TTC549 (cell line): Measurements from ENCODE around the gene GRM8.
"Not testable (repeated sequence)": the region's sequence is repeated elsewhere in the genome, so short reads cannot be mapped to it uniquely, and the experiment has no call there.

ENCODE experiments used
- FAIRE-seq: peaks from 2 replicates; lab custom pipeline; 2012; peaks lifted over from hg19 to GRCh38; lab: Jason Lieb, UNC

The GRM8 gene

GRCh38 chr7:126716321-126716720 lies 536.4 kb downstream of the GRM8 start:
- no peak for FAIRE-seq

- no peak for FAIRE-seq
Measured at GRCh38 chr7:126715076-126715475, 537.7 kb downstream of the GRM8 start.

GRCh38 chr7:126702242-126703016 lies 550.3 kb downstream of the GRM8 start:
- FAIRE-seq, result no peak

DNA sequence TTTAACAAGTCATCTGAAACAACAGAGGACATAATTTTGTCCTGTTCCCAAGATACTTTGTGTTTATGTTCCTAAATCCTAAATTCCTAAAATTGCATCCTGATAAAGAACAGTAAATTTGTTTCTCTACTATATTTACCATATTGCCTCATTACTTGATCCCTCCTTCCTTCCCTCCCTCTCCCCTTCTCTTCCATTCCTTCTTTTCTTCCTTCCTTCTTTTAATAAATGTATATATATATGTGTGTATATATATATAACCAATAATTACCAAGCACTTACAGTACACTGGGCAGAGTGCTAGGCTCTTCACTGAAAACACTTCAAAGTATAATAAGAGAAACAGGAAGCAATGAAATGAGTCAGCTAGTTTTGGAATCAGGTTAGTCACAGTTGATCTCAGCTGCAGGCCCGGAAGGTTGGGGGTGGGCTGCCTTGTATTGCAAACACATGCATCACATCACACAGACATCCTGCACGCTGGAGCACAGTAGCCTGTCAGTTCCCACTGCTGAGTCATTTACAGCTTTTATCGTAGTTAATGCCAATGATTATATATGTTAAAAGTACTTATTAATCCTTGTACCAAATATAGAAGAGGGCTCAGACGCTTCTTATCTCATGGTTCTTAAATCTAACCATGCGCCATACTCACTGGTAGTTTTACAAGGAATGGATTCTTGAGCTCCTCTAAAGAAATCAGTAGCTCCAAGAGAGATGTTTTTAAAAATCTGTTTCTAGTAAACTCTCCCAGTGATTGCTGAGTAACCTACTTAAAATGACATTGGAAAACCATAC lies 551.7 kb downstream of the GRM8 start:
- FAIRE-seq, result no peak

- no peak for FAIRE-seq
Measured at GRCh38 chr7:126699707-126700106, 553.0 kb downstream of the GRM8 start.

- no peak for FAIRE-seq
Measured at GRCh38 chr7:126698909-126699308, 553.8 kb downstream of the GRM8 start.

GRCh38 chr7:126698446-126698845 lies 554.3 kb downstream of the GRM8 start:
- no peak for FAIRE-seq

GRCh38 chr7:126696256-126697038 lies 556.3 kb downstream of the GRM8 start:
- FAIRE-seq, result no peak

GRCh38 chr7:126690848-126691751 lies 561.6 kb downstream of the GRM8 start:
- FAIRE-seq, result no peak

- FAIRE-seq, result no peak
Measured at GRCh38 chr7:126690104-126690503, 562.6 kb downstream of the GRM8 start.

DNA sequence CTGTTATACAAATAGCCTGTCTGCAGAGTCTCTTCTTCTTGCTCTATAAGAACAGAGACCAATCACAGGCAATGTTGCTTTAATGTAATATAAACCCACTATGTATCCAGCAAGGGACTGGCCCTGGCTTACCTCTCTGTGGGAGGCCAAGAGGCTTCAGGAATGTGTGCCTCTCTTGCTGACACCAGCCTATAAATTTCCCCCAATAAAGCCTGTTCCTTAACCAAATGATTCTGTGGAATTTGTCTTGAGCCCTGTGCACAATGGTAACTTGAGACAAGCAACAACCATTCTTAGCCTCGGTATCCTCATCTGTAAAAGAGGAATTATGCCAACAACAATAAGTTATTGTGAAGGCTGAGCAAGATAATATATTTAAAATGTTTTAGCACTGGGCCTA lies 563.7 kb downstream of the GRM8 start:
- no peak for FAIRE-seq

DNA sequence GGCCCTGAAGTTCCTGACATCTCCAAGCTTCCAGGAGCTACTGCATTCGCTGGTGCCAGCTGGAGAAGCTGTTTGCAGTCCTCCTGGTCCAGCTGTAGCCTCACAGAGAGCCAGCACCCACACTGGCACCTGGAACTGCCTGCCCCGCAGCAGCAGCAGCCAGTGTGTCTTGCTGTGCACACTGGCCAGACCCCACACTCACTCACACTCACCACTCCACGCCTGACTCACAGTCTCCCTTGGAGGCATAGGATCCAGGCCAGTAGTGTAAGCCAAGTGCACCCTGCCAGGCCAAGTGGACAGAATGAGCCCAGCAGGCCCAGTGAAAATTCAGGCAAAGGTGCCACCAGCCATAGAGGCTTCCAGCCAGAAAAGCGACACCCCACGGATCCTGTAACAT lies 566.3 kb downstream of the GRM8 start:
- FAIRE-seq, result no peak

- no peak for FAIRE-seq
Measured at GRCh38 chr7:126685596-126685995, 567.1 kb downstream of the GRM8 start.

- FAIRE-seq, result no peak
Measured at GRCh38 chr7:126685018-126685573, 567.6 kb downstream of the GRM8 start.

DNA sequence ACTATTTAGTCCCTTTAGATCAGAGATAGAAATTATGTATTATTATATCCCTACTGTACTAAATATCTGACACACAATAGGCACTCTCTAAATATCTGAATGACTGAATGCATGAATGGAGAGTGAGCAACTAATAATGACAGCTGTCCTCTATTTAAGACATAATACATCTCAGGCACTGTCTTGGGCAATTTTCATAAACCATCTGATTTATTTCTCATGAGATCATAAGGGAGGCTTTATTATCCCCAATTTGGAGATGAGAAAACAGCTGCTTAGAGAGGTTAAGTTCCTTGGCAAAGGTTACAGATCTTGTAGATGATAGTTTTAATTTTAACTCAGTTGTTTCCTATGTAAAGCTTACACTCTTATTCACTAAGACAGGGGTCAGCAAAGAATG lies 570.6 kb downstream of the GRM8 start:
- no peak for FAIRE-seq

DNA sequence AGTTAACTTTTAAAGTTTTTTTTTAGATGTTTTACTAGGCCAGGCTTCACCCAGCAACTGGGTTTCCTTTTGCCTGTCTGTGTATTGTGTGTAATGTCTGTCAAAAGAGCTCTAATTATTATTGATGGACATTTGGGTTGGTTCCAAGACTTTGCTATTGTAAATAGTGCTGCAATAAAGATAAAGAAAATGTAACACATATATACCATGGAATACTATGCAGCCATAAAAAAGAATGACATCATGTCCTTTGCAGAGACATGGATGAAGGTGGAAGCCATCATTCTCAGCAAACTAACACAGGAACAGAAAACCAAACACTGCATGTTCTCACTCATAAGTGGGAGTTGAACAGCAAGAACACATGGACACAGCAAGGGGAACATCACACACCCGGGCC lies 584.0 kb downstream of the GRM8 start:
- FAIRE-seq, result not testable (repeated sequence)

- no peak for FAIRE-seq
Measured at GRCh38 chr7:126668367-126668752, 584.4 kb downstream of the GRM8 start.

- no peak for FAIRE-seq
Measured at GRCh38 chr7:126667742-126668366, 584.9 kb downstream of the GRM8 start.

- FAIRE-seq, result no peak
Measured at GRCh38 chr7:126662856-126663255, 589.9 kb downstream of the GRM8 start.

DNA sequence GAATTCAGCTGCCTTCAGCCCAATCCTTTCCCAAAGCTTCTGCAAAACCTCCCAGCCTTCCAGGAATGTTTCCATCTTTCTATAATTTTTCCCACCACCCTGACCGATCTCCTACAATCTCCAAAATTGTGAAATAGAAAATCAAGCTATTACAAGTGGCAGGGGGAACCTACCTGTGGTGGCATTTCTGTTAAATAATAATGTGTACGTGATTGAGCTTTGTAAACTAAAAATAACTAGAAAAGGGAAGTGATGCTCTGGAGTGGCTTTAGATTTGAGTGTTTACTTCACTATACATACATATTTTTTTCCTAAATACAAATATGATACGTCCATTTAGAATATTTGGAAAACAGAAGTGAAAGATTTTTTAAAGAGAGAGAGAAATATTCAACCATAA lies 593.6 kb downstream of the GRM8 start:
- no peak for FAIRE-seq

- FAIRE-seq, result no peak
Measured at GRCh38 chr7:126658684-126659083, 594.1 kb downstream of the GRM8 start.
